Upper lobe of left lung (tissue), 6 donors: ENCODE measurements around the gene CSNK2A3. TPM values are rescaled to one million over a fixed set of nuclear protein-coding genes. Genes with fewer than 3 reads are reported as not detected.

ENCODE experiments used
- ATAC-seq, 2 donors: fragments of 200-7000 bp; cut with Tn5 transposase; one replicate each; pipeline ENCODE4 v1.9.1; 2022; ENCODE audit warnings: mild to moderate bottlenecking in 2 of 2, moderate library complexity in 2 of 2; ENCODE audit not compliant: low FRiP score in 2 of 2
- DNase-seq, 2 donors: peaks; one replicate each; pipeline ENCODE4 v3.0.0-alpha.2; 2019 to 2020
- H3K27ac ChIP-seq, 4 donors: fragments of 200-600 bp; sonication (generic); one replicate each; pipeline ENCODE4 v1.5.1; 2016 to 2019
- H3K27me3 ChIP-seq, 4 donors: fragments of 200-600 bp; sonication (generic); one replicate each; pipeline ENCODE4 v1.5.1; 2017 to 2019
- H3K36me3 ChIP-seq, 4 donors: fragments of 200-600 bp; sonication (generic); one replicate each; pipeline ENCODE4 v1.5.1; 2016 to 2019
- H3K4me1 ChIP-seq, 4 donors: fragments of 200-600 bp; sonication (generic); one replicate each; pipeline ENCODE4 v1.5.1; 2018 to 2019
- H3K4me3 ChIP-seq, 4 donors: fragments of 200-600 bp; sonication (generic); one replicate each; pipeline ENCODE4 v1.5.1; 2017 to 2019; ENCODE audit warnings: mild to moderate bottlenecking in 2 of 4, moderate library complexity in 1 of 4
- H3K9me3 ChIP-seq, 4 donors: fragments of 200-600 bp; sonication (generic); one replicate each; pipeline ENCODE4 v1.5.1; 2018 to 2019
- CTCF ChIP-seq, 6 experiments: fragments of 450-650 bp in 4 of 6; fragments of 200-600 bp in 2 of 6; sonication (generic) in 2 of 6; IDR thresholded peaks; one replicate each; pipeline ENCODE4 v1.5.1; 2016 to 2019; ENCODE audit warnings: antibody characterized with exemption in 6 of 6
- EP300 ChIP-seq, 4 donors: sonication (generic); formaldehyde crosslinking; IDR thresholded peaks; one replicate each; pipeline ENCODE4 v1.5.1; 2017; ENCODE audit warnings: antibody characterized with exemption in 4 of 4, control low read depth in 2 of 4
- POLR2A ChIP-seq, 4 donors: fragments of 450-650 bp; IDR thresholded peaks; one replicate each; pipeline ENCODE4 v1.5.1; 2016 to 2017; ENCODE audit warnings: antibody characterized with exemption in 4 of 4, mild to moderate bottlenecking in 2 of 4
- POLR2AphosphoS5 ChIP-seq, 2 donors: sonication (generic); formaldehyde crosslinking; IDR thresholded peaks; one replicate each; pipeline ENCODE4 v1.5.1; 2017; ENCODE audit warnings: antibody characterized with exemption in 2 of 2
- WGBS, 2 donors: methylation state at CpG; one replicate each; pipeline ENCODE4 v1.1.5; 2017 to 2018; 5-methylcytosine and 5-hydroxymethylcytosine counted together
- total RNA-seq, 6 donors: library from RNA; depleted of rRNA in 4 of 6; stranded (reverse); fragments of >200 nt in 4 of 6; gene quantifications; one replicate each; pipeline versions ENCODE4 v1.1.0 to v1.2.1, GENCODE V29; 2016 to 2021
- donor health status: DM: no; HTN: no; CAD: no; lungs with moderate emphysema.
- donor health status: DM: no; HTN: yes; CAD: no; lungs with severe emphysema.

The CSNK2A3 gene
- total RNA-seq, 6 donors from 2014 or later = 2.0 to 18.9 (median 5.3) TPM

- 64 to 82% methylated on average over 4 of the region's 4 CpGs for WGBS, 2 donors
- Histone ChIP-seq H3K4me3 (no peak overlapping the region), H3K36me3 (no peaks in the 10 kb centered on the region)
Measured at GRCh38 chr11:11387207-11387606, 34.2 kb upstream of the CSNK2A3 start.

GRCh38 chr11:11384829-11385228 lies 31.8 kb upstream of the CSNK2A3 start:
- Histone ChIP-seq H3K27ac (no peak overlapping the region), H3K4me3 (no peak overlapping the region), H3K4me1 (peaks cover 0 to 11% (median 5%) of the 10 kb centered on the region in 4 donors), H3K9me3 (no peaks in the 10 kb centered on the region), H3K27me3 (no peaks in the 10 kb centered on the region), H3K36me3 (peaks cover 0 to under 1% (median 0%) of the 10 kb centered on the region in 4 donors)
- no peak for TF ChIP-seq EP300 (IDR thresholded peaks at IDR 0.05)
- no peak for TF ChIP-seq CTCF (IDR thresholded peaks at IDR 0.05)
- TF ChIP-seq POLR2A (IDR thresholded peaks at IDR 0.05) = no peak
- no peak for TF ChIP-seq POLR2AphosphoS5 (IDR thresholded peaks at IDR 0.05)
- WGBS, 2 donors = 92 to 93% methylated on average over 2 of the region's 2 CpGs
- DNase-seq (no peak), ATAC-seq (no peak)

More at GRCh38 chr11:11387207-11387606, 34.2 kb upstream of the CSNK2A3 start:
- H3K4me1 ChIP-seq = peaks cover 6 to 20% (median 10%) of the 10 kb centered on the region in 4 donors
- no peak overlapping the region for H3K27ac ChIP-seq
- H3K9me3 ChIP-seq = no peaks in the 10 kb centered on the region
- no peak for DNase-seq
- no peak for TF ChIP-seq CTCF (IDR thresholded peaks at IDR 0.05)
- no peak for TF ChIP-seq POLR2A (IDR thresholded peaks at IDR 0.05)
- no peak for ATAC-seq
- H3K27me3 ChIP-seq = no peaks in the 10 kb centered on the region

GRCh38 chr11:11383995-11384394 lies 30.9 kb upstream of the CSNK2A3 start:
- Histone ChIP-seq H3K27me3 (no peaks in the 10 kb centered on the region), H3K9me3 (no peaks in the 10 kb centered on the region), H3K4me3 (no peak overlapping the region), H3K4me1 (peaks cover 0 to 4% (median 0%) of the 10 kb centered on the region in 4 donors), H3K36me3 (peaks cover 0 to 9% (median 0%) of the 10 kb centered on the region in 4 donors), H3K27ac (no peak overlapping the region)
- no peak for DNase-seq
- 86 to 95% methylated on average over 2 of the region's 2 CpGs for WGBS, 2 donors
- TF ChIP-seq POLR2AphosphoS5 (IDR thresholded peaks at IDR 0.05) = no peak
- no peak for TF ChIP-seq POLR2A (IDR thresholded peaks at IDR 0.05)
- no peak for TF ChIP-seq CTCF (IDR thresholded peaks at IDR 0.05)
- TF ChIP-seq EP300 (IDR thresholded peaks at IDR 0.05) = no peak
- ATAC-seq = no peak

GRCh38 chr11:11382858-11383532 lies 29.9 kb upstream of the CSNK2A3 start:
- Histone ChIP-seq H3K36me3 (peaks cover 0 to 18% (median 0%) of the 10 kb centered on the region in 4 donors), H3K9me3 (no peaks in the 10 kb centered on the region), H3K4me3 (no peak overlapping the region), H3K27ac (no peak overlapping the region), H3K27me3 (no peaks in the 10 kb centered on the region), H3K4me1 (peaks cover 0 to 3% (median 0%) of the 10 kb centered on the region in 4 donors)
- 64 to 75% methylated on average over 7 of the region's 7 CpGs for WGBS, 2 donors
- TF ChIP-seq POLR2A (IDR thresholded peaks at IDR 0.05) = no peak
- no peak for TF ChIP-seq EP300 (IDR thresholded peaks at IDR 0.05)
- TF ChIP-seq POLR2AphosphoS5 (IDR thresholded peaks at IDR 0.05) = no peak
- no peak for TF ChIP-seq CTCF (IDR thresholded peaks at IDR 0.05)
- ATAC-seq (no peak), DNase-seq (no peak)
